GM18505 (cell line): ENCODE results near the gene GPD2.

Experiments used
- ATAC-seq: cut with Tn5 transposase; IDR thresholded peaks from one replicate; pipeline ENCODE4 v1.9.1; 2021; ENCODE audit not compliant: unreplicated experiment
- POLR2A ChIP-seq: IDR thresholded peaks from 4 replicates; pipeline ENCODE4 v1.6.1; 2011; ENCODE audit warnings: borderline replicate concordance; ENCODE audit not compliant: insufficient read depth, insufficient read length; ENCODE audit errors: extremely low read depth

GPD2 gene

GRCh38 chr2:156435718-156436496, at the start of gene GPD2:
Gene GPD2 (plus strand): TSS chr2:156436379. CDS start chr2:156476106, 39,727 bp downstream.
- ATAC-seq: peak; percentile 54
- TF ChIP-seq POLR2A: peak; percentile 67

DNA sequence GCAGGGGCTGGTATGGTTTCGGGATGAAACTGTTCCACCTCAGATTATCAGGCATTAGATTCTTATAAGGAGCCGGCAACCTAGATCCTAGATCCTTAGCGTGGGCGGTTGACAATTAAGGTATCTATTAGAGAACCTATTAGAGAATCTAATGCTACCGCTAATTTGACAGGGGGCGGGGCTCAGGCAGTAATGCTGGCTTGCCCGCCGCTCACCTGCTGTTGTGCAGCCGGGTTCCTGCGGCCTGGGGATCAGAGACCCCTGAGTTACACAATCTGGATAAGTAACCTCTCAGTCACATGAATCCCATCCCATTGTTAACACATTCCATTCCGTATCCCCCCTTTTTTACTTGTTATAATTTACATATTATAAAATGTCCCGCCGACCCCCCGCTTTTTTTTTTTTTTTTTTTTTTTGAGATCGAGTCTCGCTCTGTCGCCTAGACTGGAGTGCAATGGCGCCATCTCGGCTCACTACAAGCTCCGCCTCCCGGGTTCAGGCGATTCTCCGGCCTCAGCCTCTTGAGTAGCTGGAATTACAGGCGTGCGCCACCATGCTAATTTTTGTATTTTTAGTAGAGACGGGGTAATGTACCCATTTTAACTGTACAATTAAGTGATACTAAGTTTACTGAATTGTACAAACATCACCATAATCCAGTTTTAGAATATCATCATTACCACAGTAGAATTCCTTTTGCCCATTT, 42.0 kb upstream of the GPD2 start:
- TF ChIP-seq POLR2A: no peak
- no peak for ATAC-seq

DNA sequence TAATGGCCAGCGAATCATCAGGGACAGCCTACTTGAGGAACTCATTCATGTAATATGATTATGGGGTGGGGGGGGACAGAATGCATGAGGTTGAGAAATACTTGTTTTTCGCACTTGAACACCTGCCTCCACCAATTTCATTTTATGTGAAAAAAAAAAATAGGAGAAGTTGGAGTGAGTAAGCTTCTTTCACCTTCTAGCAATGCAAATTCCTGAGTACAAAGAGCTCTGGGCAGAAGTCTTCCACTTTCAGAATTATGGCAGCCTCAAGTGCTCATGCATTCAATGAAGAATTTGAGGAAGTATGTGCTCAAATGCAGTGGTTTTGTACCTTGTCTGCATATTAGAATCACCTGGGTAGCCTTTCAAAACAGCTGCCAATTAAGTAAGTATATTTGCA, 40.1 kb upstream of the GPD2 start:
- ATAC-seq: peak; percentile 32
- no peak for TF ChIP-seq POLR2A

DNA sequence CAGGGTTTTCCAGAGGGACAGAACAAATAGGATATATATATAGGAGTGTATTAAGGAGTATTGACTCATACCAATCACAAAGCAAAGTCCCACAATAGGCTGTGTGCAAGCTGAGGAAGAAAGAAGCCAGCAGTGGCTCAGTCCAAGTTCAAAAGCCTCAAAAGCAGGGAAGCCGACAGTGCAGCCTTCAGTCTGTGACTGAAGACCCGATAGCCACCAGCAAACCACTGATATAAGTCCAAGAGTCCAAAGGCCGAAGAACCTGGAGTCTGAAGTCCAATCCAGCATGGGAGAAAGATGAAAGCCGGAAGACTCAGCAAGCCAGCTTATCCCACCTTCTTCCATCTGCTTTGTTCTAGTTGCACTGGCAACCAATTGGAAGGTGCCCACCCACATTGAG, 39.0 kb upstream of the GPD2 start:
- TF ChIP-seq POLR2A: no peak
- no peak for ATAC-seq

DNA sequence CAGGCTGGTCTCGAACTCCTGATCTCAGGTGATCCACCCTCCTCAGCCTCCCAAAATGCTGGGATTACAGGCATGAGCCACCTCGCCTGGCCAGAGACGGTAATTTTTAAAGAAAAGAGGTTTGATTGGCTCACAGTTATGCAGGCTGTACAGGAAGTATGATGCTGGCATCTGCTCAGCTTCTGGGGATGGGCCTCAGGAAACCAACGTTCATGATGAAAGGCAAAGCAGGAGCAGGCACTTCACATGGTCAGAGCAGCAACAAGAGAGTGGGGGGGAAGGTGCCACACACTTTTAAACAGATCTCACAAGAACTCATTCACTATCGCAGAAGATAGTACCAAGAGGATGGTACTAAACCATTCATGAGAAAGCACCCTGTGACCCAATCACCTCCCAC, 38.0 kb upstream of the GPD2 start:
- TF ChIP-seq POLR2A: no peak
- ATAC-seq: no peak

- TF ChIP-seq POLR2A: no peak
- peak; percentile 0 for ATAC-seq
Measured at GRCh38 chr2:156399224-156399949, 36.8 kb upstream of the GPD2 start.

DNA sequence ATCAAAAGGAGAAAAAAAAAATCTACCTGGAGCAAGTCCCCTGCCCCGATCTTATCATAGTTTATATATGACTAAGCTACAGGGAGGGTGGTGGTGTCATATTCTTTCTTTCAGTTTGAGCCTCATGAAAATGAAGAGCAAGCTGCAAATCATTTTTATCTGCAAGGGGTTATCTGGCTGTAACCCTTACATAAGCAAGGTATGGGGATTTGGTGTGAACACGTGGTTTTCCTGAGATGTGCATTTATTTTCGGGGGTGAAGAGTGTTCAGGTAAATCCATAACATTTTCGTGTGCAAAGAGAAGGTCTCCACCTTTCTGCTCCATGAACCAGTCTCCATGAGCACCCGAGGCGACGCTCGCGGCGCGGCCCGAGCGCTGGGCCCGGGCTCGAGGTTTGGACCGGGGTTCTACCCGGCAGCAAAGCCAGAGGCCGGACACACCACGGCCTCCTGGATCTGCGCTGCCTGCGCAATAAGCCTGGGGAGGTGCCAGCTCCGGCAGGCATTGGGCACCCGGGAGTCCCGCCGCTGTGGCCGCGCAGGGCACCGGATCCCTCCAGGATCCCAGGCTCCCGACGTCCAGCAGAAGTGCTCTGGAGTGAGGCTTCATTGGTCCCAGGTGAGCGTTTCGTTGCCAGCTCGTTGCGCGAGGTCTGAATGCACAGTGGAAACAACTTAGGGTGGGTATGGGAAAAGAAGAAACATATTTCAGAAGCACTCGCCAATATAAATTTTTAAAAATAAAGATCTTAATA, 36.1 kb upstream of the GPD2 start:
- peak; percentile 37 for ATAC-seq
- no peak for TF ChIP-seq POLR2A

DNA sequence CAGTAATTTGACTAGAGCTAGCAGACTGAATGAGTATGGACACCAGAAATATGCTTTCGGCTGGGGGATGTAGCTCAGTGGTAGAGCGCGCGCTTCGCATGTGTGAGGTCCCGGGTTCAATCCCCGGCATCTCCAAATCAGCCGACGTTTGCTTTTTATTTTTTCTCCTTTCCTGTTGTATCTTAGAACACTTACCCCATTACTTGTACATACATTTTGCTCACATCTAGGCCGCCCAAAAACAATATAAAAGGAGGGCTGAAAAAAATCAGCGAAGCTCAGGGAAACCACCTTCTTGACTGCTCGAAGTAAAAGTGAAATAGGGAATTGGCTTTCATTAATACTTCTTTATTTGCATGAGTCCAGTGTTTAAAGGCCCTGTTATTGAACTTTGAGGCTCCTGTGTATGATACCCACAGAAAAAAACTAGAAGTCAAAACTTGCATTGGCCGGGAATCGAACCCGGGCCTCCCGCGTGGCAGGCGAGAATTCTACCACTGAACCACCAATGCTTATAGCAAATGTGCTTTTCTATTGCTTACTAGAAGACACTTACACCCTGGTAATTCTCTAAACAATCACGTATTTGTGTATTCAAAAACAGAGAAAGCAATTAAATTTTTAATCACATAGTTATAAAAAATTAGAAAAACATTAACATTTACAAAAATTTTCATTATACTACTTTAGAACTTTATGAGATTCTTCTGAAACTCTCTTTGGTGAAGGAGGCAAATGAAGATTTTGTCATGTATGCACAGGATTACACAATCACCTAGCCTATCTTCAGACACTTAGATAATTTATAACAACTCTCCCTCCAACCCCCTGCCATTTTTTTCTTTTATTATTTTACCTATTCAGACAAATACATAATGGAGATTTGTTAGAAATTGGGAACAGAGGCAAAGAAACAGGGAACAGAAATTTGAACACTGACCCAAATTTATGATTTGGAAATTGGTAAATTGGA, 35.2 kb upstream of the GPD2 start:
- no peak for TF ChIP-seq POLR2A
- ATAC-seq: peak; percentile 56

- no peak for TF ChIP-seq POLR2A
- no peak for ATAC-seq
Measured at GRCh38 chr2:156401861-156402260, 34.3 kb upstream of the GPD2 start.

DNA sequence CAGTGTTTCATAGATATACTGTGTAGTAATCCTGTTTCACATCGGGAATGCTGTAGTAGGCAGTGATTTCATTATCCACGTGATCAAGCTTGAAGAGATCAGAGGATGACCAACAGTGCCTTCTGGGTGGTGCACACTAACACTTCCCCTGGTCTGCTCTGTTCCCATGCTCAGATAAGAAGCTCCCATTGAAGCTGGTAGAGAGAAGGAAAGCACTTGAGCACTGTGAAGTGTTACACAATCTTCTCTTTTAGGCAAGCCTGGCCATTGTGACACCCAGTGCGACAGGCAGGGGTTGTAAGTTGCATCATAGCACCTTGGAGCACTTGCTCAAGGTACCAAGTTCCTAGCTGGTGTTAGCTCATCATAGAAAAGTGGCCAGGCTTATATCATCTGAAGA, 30.6 kb upstream of the GPD2 start:
- no peak for ATAC-seq
- no peak for TF ChIP-seq POLR2A

- ATAC-seq: no peak
- TF ChIP-seq POLR2A: no peak
Measured at GRCh38 chr2:156411835-156412234, 24.3 kb upstream of the GPD2 start.

- ATAC-seq: no peak
- TF ChIP-seq POLR2A: no peak
Measured at GRCh38 chr2:156421851-156422250, 14.3 kb upstream of the GPD2 start.

DNA sequence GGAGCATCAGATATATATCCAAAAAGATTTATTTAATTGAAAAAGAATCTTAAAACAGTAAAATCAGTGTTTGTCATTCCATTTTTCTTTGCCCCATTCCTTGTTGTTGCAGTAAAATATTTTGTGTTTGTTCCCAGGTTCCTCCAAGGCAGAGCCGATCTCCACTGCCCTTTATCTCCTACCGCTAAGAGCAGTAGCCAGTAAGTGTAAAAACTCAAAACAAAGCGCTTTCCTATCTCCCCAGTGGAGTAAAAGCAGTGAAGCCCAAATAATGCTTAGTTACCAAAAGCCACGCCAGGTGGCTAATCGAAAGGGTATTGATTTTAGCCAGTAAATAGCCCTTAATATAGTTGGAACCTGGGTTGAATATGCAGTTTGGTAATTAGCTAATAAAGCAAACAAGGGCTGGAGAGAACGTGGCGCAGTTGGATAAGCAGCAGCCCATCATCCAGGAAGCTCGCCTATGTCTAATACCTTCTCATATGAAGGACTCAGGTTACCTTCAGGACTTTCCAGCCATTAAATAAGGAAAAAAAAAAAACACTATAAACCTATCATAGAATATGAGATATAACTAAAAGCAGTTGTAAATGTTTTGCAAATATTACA, 12.4 kb upstream of the GPD2 start:
- no peak for ATAC-seq
- no peak for TF ChIP-seq POLR2A
